C4-2B (cell line): ENCODE data around the gene NAPB.

ENCODE experiments used
- ZFX ChIP-seq: fragments of 450-650 bp; IDR thresholded peaks from 2 replicates; pipeline ENCODE4 v1.6.1; 2017
- TF ChIP-seq, protein P1 (sequence below): fragments of 450-650 bp; conservative IDR thresholded peaks from 2 replicates; pipeline ENCODE4 v1.5.1; 2017; ENCODE audit warnings: mild to moderate bottlenecking

DNA sequence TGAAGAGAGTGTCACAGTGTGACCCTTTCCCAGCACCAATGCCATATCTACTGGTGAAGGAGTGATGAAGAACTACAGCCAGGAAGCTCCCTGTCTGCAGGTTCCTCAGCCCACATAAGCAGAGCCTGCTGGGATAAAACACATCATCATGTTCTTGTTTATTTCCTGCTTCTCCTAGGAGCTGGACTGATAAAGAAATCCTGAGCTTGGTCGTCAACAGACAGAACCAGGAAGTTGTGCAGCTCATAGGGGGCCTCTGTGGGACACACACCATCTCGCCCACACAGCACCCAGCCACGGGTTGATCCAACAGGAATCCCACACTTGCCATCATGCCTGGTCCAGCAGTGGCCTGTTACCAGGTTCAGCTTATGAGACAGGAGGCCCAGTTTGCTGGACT, 15.4 kb upstream of the NAPB start:
- TF ChIP-seq, protein P1, sequence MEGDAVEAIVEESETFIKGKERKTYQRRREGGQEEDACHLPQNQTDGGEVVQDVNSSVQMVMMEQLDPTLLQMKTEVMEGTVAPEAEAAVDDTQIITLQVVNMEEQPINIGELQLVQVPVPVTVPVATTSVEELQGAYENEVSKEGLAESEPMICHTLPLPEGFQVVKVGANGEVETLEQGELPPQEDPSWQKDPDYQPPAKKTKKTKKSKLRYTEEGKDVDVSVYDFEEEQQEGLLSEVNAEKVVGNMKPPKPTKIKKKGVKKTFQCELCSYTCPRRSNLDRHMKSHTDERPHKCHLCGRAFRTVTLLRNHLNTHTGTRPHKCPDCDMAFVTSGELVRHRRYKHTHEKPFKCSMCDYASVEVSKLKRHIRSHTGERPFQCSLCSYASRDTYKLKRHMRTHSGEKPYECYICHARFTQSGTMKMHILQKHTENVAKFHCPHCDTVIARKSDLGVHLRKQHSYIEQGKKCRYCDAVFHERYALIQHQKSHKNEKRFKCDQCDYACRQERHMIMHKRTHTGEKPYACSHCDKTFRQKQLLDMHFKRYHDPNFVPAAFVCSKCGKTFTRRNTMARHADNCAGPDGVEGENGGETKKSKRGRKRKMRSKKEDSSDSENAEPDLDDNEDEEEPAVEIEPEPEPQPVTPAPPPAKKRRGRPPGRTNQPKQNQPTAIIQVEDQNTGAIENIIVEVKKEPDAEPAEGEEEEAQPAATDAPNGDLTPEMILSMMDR, result no peak
- TF ChIP-seq ZFX, result no peak
